Suprapubic skin (tissue), 4 donors: Measurements from ENCODE around the gene ALOXE3. TPM values are rescaled to one million over a fixed set of nuclear protein-coding genes. Genes with fewer than 3 reads are reported as not detected.

Experiments
- DNase-seq, 2 donors: peaks; one replicate each; pipeline ENCODE4 v3.0.0-alpha.2; 2019; ENCODE audit warnings: low spot score in 2 of 2
- H3K27ac ChIP-seq: fragments of 200-600 bp; sonication (generic); one replicate; pipeline ENCODE4 v1.5.1; 2019
- H3K27me3 ChIP-seq: fragments of 200-600 bp; sonication (generic); one replicate; pipeline ENCODE4 v1.5.1; 2019
- H3K36me3 ChIP-seq: fragments of 200-600 bp; sonication (generic); one replicate; pipeline ENCODE4 v1.5.1; 2019
- H3K4me1 ChIP-seq: fragments of 200-600 bp; sonication (generic); one replicate; pipeline ENCODE4 v1.5.1; 2019
- H3K4me3 ChIP-seq: fragments of 200-600 bp; sonication (generic); one replicate; pipeline ENCODE4 v1.5.1; 2019; ENCODE audit warnings: mild to moderate bottlenecking
- H3K9me3 ChIP-seq: fragments of 200-600 bp; sonication (generic); one replicate; pipeline ENCODE4 v1.5.1; 2019
- CTCF ChIP-seq, 2 donors: fragments of 200-600 bp in 1 of 2; fragments of 450-650 bp in 1 of 2; sonication (generic) in 1 of 2; IDR thresholded peaks; one replicate each; pipeline ENCODE4 v1.5.1; 2016 to 2019; ENCODE audit warnings: antibody characterized with exemption in 2 of 2, mild to moderate bottlenecking in 1 of 2, moderate library complexity in 1 of 2
- EP300 ChIP-seq: sonication (generic); formaldehyde crosslinking; IDR thresholded peaks from one replicate; pipeline ENCODE4 v1.6.1; 2017; ENCODE audit warnings: antibody characterized with exemption
- POLR2A ChIP-seq, 2 donors: fragments of 450-650 bp; IDR thresholded peaks; one replicate each; pipeline ENCODE4 v1.6.1; 2017; ENCODE audit warnings: antibody characterized with exemption in 2 of 2, mild to moderate bottlenecking in 2 of 2, moderate library complexity in 2 of 2
- POLR2AphosphoS5 ChIP-seq, 3 donors: sonication (generic); formaldehyde crosslinking; IDR thresholded peaks; one replicate each; pipeline ENCODE4 v1.6.1; 2017; ENCODE audit warnings: antibody characterized with exemption in 3 of 3
- WGBS: methylation state at CpG from one replicate; pipeline ENCODE4 v1.1.5; 2018; 5-methylcytosine and 5-hydroxymethylcytosine counted together
- total RNA-seq, 4 donors: library from RNA; depleted of rRNA; stranded (reverse); fragments of >200 nt; gene quantifications; one replicate each; pipeline ENCODE4 v1.1.0, GENCODE V29; 2016

Gene ALOXE3
- total RNA-seq, 4 donors from 2014 or later, result 44.5 to 95.3 (median 69.9) TPM

DNA sequence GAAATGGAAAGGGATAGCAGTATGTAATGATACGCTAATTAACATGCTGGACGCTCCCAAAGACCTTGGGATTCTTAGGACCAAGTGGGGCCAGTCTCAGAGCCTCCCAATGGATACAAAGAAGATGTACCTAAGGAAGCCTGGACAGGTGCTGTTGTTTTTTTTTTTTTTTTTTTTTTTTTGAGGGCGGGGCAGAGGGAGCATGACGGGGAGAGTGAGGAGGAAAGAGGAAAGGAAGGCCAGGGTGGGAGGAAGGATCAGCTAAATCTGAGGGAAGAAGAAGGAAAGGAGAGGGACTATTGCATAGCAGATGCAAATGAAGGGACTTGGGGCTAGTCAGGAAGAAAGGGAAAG, 41.9 kb upstream of the ALOXE3 start:
- no peak for TF ChIP-seq POLR2AphosphoS5 (IDR thresholded peaks at IDR 0.05)
- TF ChIP-seq EP300, result no peak
- peaks cover 15% of the 10 kb centered on the region for H3K36me3 ChIP-seq
- H3K27ac ChIP-seq, result peak overlapping the region; percentile 97
- no peaks in the 10 kb centered on the region for H3K27me3 ChIP-seq
- no peaks in the 10 kb centered on the region for H3K9me3 ChIP-seq
- peaks cover 66% of the 10 kb centered on the region for H3K4me1 ChIP-seq
- no peak overlapping the region for H3K4me3 ChIP-seq
- WGBS, result 64% methylated on average over 4 of the region's 4 CpGs
- no peak for DNase-seq

- Histone ChIP-seq H3K27me3 (no peaks in the 10 kb centered on the region), H3K4me3 (no peak overlapping the region), H3K9me3 (no peaks in the 10 kb centered on the region), H3K27ac (peak overlapping the region; percentile 39), H3K4me1 (peaks cover 62% of the 10 kb centered on the region), H3K36me3 (peaks cover 15% of the 10 kb centered on the region)
- WGBS, result 64% methylated on average over 4 of the region's 4 CpGs
- TF ChIP-seq POLR2AphosphoS5 (IDR thresholded peaks at IDR 0.05) (no peak), EP300 (no peak), CTCF (IDR thresholded peaks at IDR 0.05) (no peak), POLR2A (IDR thresholded peaks at IDR 0.05) (no peak)
- peak in 1 of 2 donors; percentile 62 for DNase-seq
These were observed 41.3 kb upstream of the ALOXE3 start for GRCh38 chr17:8159459-8160223.

DNA sequence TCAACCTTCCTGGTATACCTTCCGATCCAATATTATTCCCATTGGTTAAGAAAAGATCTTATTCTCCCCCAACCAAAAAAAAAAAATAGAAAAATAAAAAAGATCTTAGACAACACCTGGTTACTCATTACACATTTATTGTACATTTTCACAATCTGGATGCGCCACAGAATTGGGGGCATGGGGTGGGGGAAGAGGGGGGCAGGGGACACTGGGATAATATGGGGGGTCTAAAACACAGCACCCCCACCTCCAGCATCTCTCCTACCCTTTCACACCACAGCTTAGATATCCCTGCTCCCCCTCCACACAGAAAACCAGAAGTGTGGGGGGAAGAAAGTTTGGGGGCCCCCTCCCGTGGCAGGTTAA, 40.7 kb upstream of the ALOXE3 start:
- no peak overlapping the region for H3K4me3 ChIP-seq
- H3K27me3 ChIP-seq, result no peaks in the 10 kb centered on the region

DNA sequence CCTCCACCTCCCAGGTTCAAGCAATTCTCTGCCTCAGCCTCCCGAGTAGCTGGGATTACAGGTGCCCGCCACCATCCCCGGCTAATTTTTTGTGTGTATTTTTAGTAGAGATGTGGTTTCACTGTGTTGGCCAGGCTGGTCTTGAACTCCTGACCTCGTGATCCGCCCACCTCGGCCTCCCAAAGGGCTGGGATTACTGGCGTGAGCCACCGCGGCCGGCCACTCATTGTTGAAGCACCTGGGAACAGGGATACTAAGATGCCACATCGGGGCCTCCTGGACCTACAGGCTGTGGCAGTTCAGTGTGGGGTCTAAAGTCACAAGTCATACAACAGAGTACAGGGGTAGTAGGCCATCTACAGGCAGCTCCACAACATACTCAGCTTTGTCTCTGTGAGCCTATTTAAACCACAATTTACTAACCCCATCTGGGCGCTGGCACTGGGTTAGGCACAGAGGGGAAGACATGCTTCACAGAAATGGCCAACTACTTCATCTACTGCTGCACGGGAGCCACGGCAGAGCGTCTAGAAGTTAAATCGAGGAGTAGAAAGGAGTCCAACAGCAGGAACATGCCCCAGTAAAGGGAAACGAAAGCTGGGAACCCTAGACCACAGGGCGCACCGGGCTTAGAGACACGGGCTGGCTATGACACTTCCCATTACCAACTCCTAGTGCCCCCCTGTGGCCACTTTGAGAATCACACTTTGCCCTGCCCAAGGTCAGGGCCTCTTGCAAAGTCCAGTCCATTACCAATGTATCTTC, 40.1 kb upstream of the ALOXE3 start:
- TF ChIP-seq POLR2AphosphoS5 (IDR thresholded peaks at IDR 0.05) (peak in 1 of 3 donors; percentile 22), EP300 (no peak), POLR2A (IDR thresholded peaks at IDR 0.05) (no peak), CTCF (IDR thresholded peaks at IDR 0.05) (peak; percentile 89 to 96)
- Histone ChIP-seq H3K36me3 (peaks cover 15% of the 10 kb centered on the region), H3K9me3 (no peaks in the 10 kb centered on the region), H3K27ac (peak overlapping the region; percentile 96), H3K27me3 (no peaks in the 10 kb centered on the region), H3K4me3 (no peak overlapping the region), H3K4me1 (peaks cover 59% of the 10 kb centered on the region)
- WGBS, result 40% methylated on average over 19 of the region's 20 CpGs
- DNase-seq, result peak; percentile 96 to 97

More for the DNA sequence above, 40.7 kb upstream of the ALOXE3 start:
- TF ChIP-seq CTCF (IDR thresholded peaks at IDR 0.05) (no peak), POLR2A (IDR thresholded peaks at IDR 0.05) (no peak), POLR2AphosphoS5 (IDR thresholded peaks at IDR 0.05) (no peak), EP300 (no peak)
- Histone ChIP-seq H3K36me3 (peaks cover 15% of the 10 kb centered on the region), H3K27ac (peak overlapping the region; percentile 96), H3K4me1 (peaks cover 59% of the 10 kb centered on the region), H3K9me3 (no peaks in the 10 kb centered on the region)
- DNase-seq, result no peak
- 67% methylated on average over 3 of the region's 3 CpGs for WGBS

DNA sequence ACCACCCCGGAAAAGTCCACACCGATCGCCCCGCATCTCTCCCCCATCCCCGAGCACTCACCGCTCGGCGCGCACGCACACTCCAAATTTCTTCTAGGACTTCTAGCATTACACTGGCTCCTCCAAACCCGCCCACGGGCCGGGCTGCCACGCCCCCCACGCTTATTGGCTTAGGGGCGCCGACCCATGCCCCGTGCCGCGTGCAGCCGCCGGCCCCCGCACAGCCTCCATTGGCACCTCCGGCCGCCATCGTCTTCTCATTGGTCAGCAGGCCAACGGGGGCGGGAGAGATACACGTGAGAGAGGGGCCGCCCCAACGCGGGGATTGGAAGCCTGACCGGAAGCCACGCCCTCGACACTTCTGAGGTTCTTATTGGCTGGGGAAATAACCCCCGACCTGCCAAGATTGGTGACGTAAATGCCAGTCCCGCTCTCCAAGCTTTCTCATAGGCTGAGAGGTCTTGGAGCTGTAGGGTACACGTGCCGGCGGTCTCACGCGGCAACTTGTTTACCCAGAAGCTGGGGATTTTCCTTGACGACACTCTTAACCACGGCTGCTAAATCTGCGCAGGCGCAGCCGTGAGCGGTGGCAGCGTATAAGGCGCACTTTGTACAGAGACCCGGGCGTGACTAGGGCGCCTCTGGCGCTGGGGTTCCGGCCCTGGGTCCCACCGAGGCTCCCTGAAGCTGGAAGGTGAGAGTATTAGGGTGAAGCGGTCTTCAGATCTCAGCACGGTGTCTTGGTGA, 38.1 kb upstream of the ALOXE3 start:
- peak overlapping the region; percentile 100 for H3K27ac ChIP-seq
- no peaks in the 10 kb centered on the region for H3K27me3 ChIP-seq
- WGBS, result under 1% methylated on average over 40 of the region's 59 CpGs
- H3K36me3 ChIP-seq, result peaks cover 18% of the 10 kb centered on the region
- H3K4me1 ChIP-seq, result peaks cover 56% of the 10 kb centered on the region
- no peaks in the 10 kb centered on the region for H3K9me3 ChIP-seq
- H3K4me3 ChIP-seq, result peak overlapping the region; percentile 98
- peak; percentile 100 for DNase-seq
- no peak for TF ChIP-seq CTCF (IDR thresholded peaks at IDR 0.05)
- peak; percentile 98 to 100 for TF ChIP-seq POLR2A (IDR thresholded peaks at IDR 0.05)
- peak; percentile 99 to 100 (median 99) for TF ChIP-seq POLR2AphosphoS5 (IDR thresholded peaks at IDR 0.05)
- peak; percentile 58 for TF ChIP-seq EP300
